ENCODE measurements around the gene MYF5. TPM values are rescaled to one million over a fixed set of nuclear protein-coding genes. Genes with fewer than 3 reads are reported as not detected.

Gene MYF5
- total and polyA plus RNA-seq, 2 donors (not counting 3 experiments of a cell fraction or from before 2014, with no cell fraction given), result not detected

DNA sequence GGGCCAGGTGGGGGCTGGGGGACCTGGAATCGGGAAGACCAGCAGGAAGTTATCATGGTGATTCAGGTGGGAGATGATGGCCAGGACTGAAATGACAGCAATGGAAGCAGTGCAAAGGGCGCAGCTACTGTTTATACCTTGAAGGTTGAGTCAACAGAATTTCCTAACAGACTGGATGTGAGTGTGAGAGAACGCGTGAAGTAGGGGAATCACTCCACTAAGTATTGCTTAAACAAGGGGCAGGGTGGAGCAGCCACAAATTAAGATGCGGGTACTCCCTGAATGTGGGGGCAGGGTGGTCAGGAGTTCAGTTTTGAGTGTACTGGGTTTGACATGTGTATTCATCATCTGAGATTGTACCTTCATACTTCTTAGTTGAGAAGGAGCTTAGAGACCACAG, 45.1 kb downstream of the MYF5 start:
- TF ChIP-seq POLR2AphosphoS5 (IDR thresholded peaks at IDR 0.05; ENCODE audit: insufficient read depth, low read depth, low read length) (no peak), JUN (IDR thresholded peaks at IDR 0.05; ENCODE audit: borderline replicate concordance, insufficient read depth, insufficient read length, low read depth) (no peak), FOS (IDR thresholded peaks at IDR 0.05; ENCODE audit: borderline replicate concordance, insufficient read depth, low read length) (no peak), MYC (IDR thresholded peaks at IDR 0.05; ENCODE audit: low read depth, low read length) (no peak), GATA2 (IDR thresholded peaks at IDR 0.05; ENCODE audit: insufficient read depth, insufficient read length, low read depth, low read length) (no peak), POLR2A (IDR thresholded peaks at IDR 0.05; ENCODE audit: low read depth, low read length) (no peak), EZH2 (IDR thresholded peaks at IDR 0.05; ENCODE audit: borderline replicate concordance, low read depth, low read length, severe bottlenecking) (no peak)
- TF ChIP-seq, protein P1, sequence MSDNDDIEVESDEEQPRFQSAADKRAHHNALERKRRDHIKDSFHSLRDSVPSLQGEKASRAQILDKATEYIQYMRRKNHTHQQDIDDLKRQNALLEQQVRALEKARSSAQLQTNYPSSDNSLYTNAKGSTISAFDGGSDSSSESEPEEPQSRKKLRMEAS (IDR thresholded peaks at IDR 0.05; ENCODE audit: insufficient read depth, insufficient read length), result no peak
- TF ChIP-seq, protein P2, sequence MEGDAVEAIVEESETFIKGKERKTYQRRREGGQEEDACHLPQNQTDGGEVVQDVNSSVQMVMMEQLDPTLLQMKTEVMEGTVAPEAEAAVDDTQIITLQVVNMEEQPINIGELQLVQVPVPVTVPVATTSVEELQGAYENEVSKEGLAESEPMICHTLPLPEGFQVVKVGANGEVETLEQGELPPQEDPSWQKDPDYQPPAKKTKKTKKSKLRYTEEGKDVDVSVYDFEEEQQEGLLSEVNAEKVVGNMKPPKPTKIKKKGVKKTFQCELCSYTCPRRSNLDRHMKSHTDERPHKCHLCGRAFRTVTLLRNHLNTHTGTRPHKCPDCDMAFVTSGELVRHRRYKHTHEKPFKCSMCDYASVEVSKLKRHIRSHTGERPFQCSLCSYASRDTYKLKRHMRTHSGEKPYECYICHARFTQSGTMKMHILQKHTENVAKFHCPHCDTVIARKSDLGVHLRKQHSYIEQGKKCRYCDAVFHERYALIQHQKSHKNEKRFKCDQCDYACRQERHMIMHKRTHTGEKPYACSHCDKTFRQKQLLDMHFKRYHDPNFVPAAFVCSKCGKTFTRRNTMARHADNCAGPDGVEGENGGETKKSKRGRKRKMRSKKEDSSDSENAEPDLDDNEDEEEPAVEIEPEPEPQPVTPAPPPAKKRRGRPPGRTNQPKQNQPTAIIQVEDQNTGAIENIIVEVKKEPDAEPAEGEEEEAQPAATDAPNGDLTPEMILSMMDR (IDR thresholded peaks at IDR 0.05; ENCODE audit: extremely low read depth in 1 of 2, insufficient read depth in 1 of 2, low read depth in 1 of 2, low read length in 2 of 2), result no peak
- POLR2A ChIA-PET, result no interaction called here
- intact Hi-C loops (cut with micrococcal nuclease), result loop anchor here (5.0 kb wide), 1 partner anchor 1355 kb away; no protein-coding TSS in a partner anchor
- Histone ChIP-seq H3K79me2 (ENCODE audit: control insufficient read depth, insufficient read depth, low read length) (no peaks in the 10 kb centered on the region), H3K27ac (ENCODE audit: insufficient read depth, low read depth, low read length) (no peak overlapping the region), H4K20me1 (replicated peaks; ENCODE audit: control insufficient read depth, extremely low read depth, insufficient read depth, low read length) (no peaks in the 10 kb centered on the region), H3K4me2 (ENCODE audit: insufficient read depth, low read length) (no peak overlapping the region), H2AFZ (ENCODE audit: low read depth, low read length) (no peak overlapping the region), H3K9ac (replicated peaks; ENCODE audit: extremely low read depth, insufficient read depth, low read length) (no peak overlapping the region), H3K4me3 (replicated peaks in 1 of 3; ENCODE audit: insufficient read depth in 1 of 3, low read depth in 1 of 3, low read length in 3 of 3) (no peak overlapping the region), H3K4me1 (ENCODE audit: control insufficient read depth, extremely low read depth, insufficient read depth, low read length) (no peaks in the 10 kb centered on the region), H3K9me3 (replicated peaks; ENCODE audit: control insufficient read depth, insufficient read depth, low read length) (no peaks in the 10 kb centered on the region), H3K9me1 (replicated peaks; ENCODE audit: control insufficient read depth, extremely low read depth, insufficient read depth, low read length) (no peaks in the 10 kb centered on the region), H3K36me3 (ENCODE audit: control insufficient read depth in 2 of 2, extremely low read depth in 1 of 2, insufficient read depth in 2 of 2, low read length in 2 of 2) (no peaks in the 10 kb centered on the region), H3K27me3 (ENCODE audit: control insufficient read depth in 2 of 2, insufficient read depth in 2 of 2, low read length in 2 of 2) (no peaks in the 10 kb centered on the region)
- DNase-seq (ENCODE audit: low read depth, low spot score) (no peak), FAIRE-seq (no peak)
- CTCF ChIA-PET, result interaction anchor here (0.9 to 4.0 kb wide), 10 partner anchors 288 to 567 kb away, joined by 3 to 34 read pairs (median 6); no protein-coding TSS in a partner anchor
- BruUV-seq (replicated peaks), result no TSS peak
- dilution Hi-C loops (cut with MboI; ENCODE audit: extremely low pct_ligation_motif_present, low sequenced_read_pairs), result no loop called here
